Activated CD8-positive, alpha-beta T cell treated with anti-CD3 and anti-CD28 coated beads for 36 hours (primary cell): ENCODE data around the gene PLEKHA1. TPM values are rescaled to one million over a fixed set of nuclear protein-coding genes. Genes with fewer than 3 reads are reported as not detected.

ENCODE experiments used
- ATAC-seq: fragments of 200-7000 bp; cut with Tn5 transposase; one replicate; pipeline ENCODE4 v1.10.0; 2021; ENCODE audit warnings: mild to moderate bottlenecking, moderate library complexity
- CTCF ChIA-PET: fragments of 350-600 bp; sonication (Branson Sonifier 250); formaldehyde crosslinking; loops from one replicate; lab custom pipeline; 2021; ENCODE audit warnings: antibody characterized with exemption; lab: Charles Lee
- POLR2A ChIA-PET: fragments of 350-600 bp; sonication (Branson Sonifier 250); formaldehyde crosslinking; loops from one replicate; lab custom pipeline; 2021; ENCODE audit warnings: antibody characterized with exemption; lab: Charles Lee
- DNase-seq: peaks from one replicate; pipeline ENCODE4 v3.0.0-alpha.2; 2020
- H3K27ac Mint-ChIP-seq: one replicate; pipeline ENCODE4 v1.8.0; 2021; ENCODE audit warnings: mild to moderate bottlenecking, mixed read lengths
- H3K27me3 Mint-ChIP-seq: one replicate; pipeline ENCODE4 v1.8.0; 2021; ENCODE audit warnings: mixed read lengths
- H3K36me3 Mint-ChIP-seq: one replicate; pipeline ENCODE4 v1.8.0; 2021; ENCODE audit warnings: low read depth, mixed read lengths
- H3K4me1 Mint-ChIP-seq: one replicate; pipeline ENCODE4 v1.8.0; 2021; ENCODE audit warnings: low read depth, mixed read lengths
- H3K4me3 Mint-ChIP-seq: one replicate; pipeline ENCODE4 v1.8.0; 2021; ENCODE audit warnings: mild to moderate bottlenecking, moderate library complexity, mixed read lengths
- H3K9me3 Mint-ChIP-seq: one replicate; pipeline ENCODE4 v1.8.0; 2021; ENCODE audit warnings: mixed read lengths
- intact Hi-C: fragments of 100-400 bp; cut with micrococcal nuclease; formaldehyde crosslinking; loops from one replicate; pipeline ENCODE4 v1.10.0; 2022
- total RNA-seq, 2 experiments: library from RNA; stranded (reverse); gene quantifications; one replicate each; pipeline ENCODE4 v1.2.3, GENCODE V29; 2021
- TF ChIP-seq, protein P1 (sequence below): fragments of 200-600 bp; IDR thresholded peaks from one replicate; pipeline ENCODE4 v1.8.0; 2022; ENCODE audit warnings: antibody characterized with exemption, mild to moderate bottlenecking

The PLEKHA1 gene
- total RNA-seq, 2 experiments from 2014 or later = 17.0 to 17.4 TPM

DNA sequence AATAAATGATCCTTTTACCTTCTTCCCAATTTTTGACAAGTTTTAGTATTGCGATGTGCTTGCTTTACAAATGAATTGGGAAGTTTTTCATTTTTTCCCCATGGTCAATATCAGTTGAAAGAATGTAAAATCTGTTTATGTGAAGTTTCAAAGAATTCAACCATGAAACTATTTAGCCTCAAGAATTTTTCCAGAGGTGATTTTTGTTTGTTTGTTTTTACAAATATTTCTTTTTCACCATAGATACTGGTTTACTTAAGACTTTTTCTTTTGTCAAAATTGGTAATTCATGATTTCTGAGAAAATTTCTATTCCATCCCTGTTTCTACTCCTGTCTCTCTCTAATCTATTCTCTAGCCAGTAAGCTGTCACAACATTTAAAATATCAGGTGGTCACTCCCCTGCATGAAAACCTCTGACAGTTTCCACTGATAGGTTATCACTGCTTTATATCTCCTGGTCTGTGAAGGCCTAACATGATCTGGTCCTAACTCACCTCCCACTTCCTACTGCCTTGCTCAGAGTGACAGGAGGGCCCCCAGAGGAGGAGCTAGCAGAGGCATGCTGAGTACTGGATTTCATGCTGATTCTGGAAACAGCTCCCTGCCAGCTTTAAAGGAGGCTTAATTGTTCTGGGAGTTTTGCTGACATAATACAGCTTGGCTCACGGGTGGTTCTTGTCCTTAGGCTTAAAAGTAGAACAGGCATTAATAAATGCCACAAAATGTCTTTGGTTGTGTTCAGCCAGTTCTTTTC, 72.3 kb downstream of the PLEKHA1 start:
- no peaks in the 10 kb centered on the region for H3K9me3 Mint-ChIP-seq
- H3K27me3 Mint-ChIP-seq = peaks cover 3% of the 10 kb centered on the region
- intact Hi-C loops = no loop called here
- DNase-seq = no peak
- peak; percentile 39 for ATAC-seq
- TF ChIP-seq, protein P1, sequence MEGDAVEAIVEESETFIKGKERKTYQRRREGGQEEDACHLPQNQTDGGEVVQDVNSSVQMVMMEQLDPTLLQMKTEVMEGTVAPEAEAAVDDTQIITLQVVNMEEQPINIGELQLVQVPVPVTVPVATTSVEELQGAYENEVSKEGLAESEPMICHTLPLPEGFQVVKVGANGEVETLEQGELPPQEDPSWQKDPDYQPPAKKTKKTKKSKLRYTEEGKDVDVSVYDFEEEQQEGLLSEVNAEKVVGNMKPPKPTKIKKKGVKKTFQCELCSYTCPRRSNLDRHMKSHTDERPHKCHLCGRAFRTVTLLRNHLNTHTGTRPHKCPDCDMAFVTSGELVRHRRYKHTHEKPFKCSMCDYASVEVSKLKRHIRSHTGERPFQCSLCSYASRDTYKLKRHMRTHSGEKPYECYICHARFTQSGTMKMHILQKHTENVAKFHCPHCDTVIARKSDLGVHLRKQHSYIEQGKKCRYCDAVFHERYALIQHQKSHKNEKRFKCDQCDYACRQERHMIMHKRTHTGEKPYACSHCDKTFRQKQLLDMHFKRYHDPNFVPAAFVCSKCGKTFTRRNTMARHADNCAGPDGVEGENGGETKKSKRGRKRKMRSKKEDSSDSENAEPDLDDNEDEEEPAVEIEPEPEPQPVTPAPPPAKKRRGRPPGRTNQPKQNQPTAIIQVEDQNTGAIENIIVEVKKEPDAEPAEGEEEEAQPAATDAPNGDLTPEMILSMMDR = no peak
- H3K4me3 Mint-ChIP-seq = no peak overlapping the region
- H3K36me3 Mint-ChIP-seq = no peaks in the 10 kb centered on the region
- ChIA-PET POLR2A (interaction anchor here (0.6 to 1.0 kb wide), 2 partner anchors 46 to 138 kb away, joined by 3 read pairs; no protein-coding TSS in a partner anchor), CTCF (interaction anchor here (0.7 to 0.8 kb wide), 2 partner anchors 12 to 179 kb away, joined by 3 to 5 read pairs; no protein-coding TSS in a partner anchor)
- H3K4me1 Mint-ChIP-seq = no peaks in the 10 kb centered on the region
- H3K27ac Mint-ChIP-seq = no peak overlapping the region

DNA sequence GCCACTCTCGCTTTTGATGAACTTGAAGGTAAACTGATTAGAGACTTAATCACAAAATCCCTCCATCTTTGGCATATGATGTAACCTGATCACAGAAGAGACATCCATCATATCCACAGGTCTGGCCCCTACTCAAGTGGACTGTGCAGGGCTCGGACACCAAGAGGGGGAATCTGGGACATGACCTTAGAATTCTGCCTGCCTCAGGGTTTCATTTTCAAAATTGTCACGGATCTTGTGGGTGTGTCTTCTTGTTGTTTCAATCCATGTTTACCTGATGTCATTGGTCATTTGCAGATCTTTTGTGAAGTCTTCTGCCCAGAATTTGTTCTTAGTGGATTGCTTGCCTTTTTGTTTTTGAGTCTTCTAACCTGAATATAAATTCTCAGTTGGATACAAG, 74.1 kb downstream of the PLEKHA1 start:
- Mint-ChIP-seq H3K4me3 (no peak overlapping the region), H3K9me3 (no peaks in the 10 kb centered on the region), H3K27me3 (peaks cover 8% of the 10 kb centered on the region), H3K36me3 (no peaks in the 10 kb centered on the region), H3K4me1 (no peaks in the 10 kb centered on the region), H3K27ac (no peak overlapping the region)
- ChIA-PET POLR2A (no interaction called here), CTCF (interaction anchor here (1.0 kb wide), 1 partner anchor 13 kb away, joined by 5 read pairs; no protein-coding TSS in a partner anchor)
- TF ChIP-seq, protein P1 = no peak
- ATAC-seq (no peak), DNase-seq (no peak)
- intact Hi-C loops = no loop called here

DNA sequence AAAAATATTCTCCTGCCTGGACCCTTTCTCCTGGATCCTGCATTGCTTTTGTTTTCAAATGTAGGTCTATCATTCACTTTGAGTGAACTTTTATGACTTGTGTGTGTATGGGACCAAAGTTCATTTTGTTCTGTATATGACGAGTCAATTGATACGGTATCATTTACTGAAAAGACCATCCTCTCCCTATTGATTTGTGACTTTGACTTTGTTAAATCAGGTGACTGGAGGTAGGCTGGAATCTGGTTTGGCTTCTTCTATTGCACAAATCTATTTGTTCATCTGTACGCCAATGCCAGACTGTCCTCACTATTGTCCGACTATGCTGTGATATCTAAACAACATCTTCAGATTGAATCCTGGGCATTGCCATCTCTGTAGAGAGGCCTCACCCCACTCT, 74.6 kb downstream of the PLEKHA1 start:
- Mint-ChIP-seq H3K4me1 (no peaks in the 10 kb centered on the region), H3K36me3 (no peaks in the 10 kb centered on the region), H3K27ac (no peak overlapping the region), H3K4me3 (no peak overlapping the region), H3K27me3 (peaks cover 8% of the 10 kb centered on the region), H3K9me3 (no peaks in the 10 kb centered on the region)
- no peak for DNase-seq
- ChIA-PET CTCF (interaction anchor here (2.0 kb wide), 1 partner anchor 14 kb away, joined by 10 read pairs; no protein-coding TSS in a partner anchor), POLR2A (no interaction called here)
- no peak for ATAC-seq
- intact Hi-C loops = no loop called here
- TF ChIP-seq, protein P1 = no peak

DNA sequence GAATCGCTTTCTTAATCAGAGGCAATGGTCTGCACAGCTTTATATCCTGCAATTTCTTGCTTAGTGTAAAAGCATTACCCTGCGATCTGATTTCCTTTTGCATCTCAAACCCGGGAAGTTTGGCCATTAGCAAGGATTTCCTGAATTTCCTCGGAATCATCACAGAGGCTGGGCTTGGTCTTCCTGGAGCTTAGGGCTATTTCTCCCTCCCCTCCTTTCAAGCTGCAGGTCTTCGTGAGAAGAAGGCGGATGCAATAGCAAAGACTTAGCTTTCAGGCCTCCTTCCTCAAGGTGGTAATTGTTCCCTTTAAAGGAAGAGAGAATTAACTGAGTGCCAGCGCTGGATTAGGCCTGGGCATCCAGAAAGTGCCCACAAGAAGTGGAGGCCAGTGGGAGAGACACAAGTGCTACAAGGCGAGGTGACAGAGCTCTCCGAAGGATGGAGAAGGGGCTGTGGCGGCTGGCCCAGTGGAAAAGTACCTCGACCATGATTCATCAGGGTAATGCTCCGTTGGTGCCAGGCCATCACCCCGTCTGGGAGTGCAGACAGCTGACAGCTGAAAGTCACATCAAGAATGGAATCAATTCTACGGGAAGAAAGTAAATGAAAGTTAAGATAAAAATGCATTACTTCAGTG, 76.0 kb downstream of the PLEKHA1 start:
- POLR2A ChIA-PET = no interaction called here

More for the DNA sequence above, 76.0 kb downstream of the PLEKHA1 start:
- H3K4me3 Mint-ChIP-seq = no peak overlapping the region
- TF ChIP-seq, protein P1 = no peak
- H3K4me1 Mint-ChIP-seq = no peaks in the 10 kb centered on the region
- DNase-seq = no peak
- no peaks in the 10 kb centered on the region for H3K9me3 Mint-ChIP-seq
- H3K36me3 Mint-ChIP-seq = no peaks in the 10 kb centered on the region
- no peak overlapping the region for H3K27ac Mint-ChIP-seq
- peaks cover 7% of the 10 kb centered on the region for H3K27me3 Mint-ChIP-seq
- intact Hi-C loops = loop anchor here (10.0 kb wide), 1 partner anchor 114 kb away; the partner anchor contains the start of gene DMBT1
- CTCF ChIA-PET = interaction anchor here (1.1 to 2.0 kb wide), 3 partner anchors 15 to 142 kb away, joined by 3 to 10 read pairs (median 3); no protein-coding TSS in a partner anchor
- no peak for ATAC-seq
